Stimulated activated CD4-positive, alpha-beta T cell treated with anti-CD3 and anti-CD28 coated beads, Interleukin-12 subunit alpha, Interleukin-12 subunit beta, amount 100 ng/mL, for 48 hours (primary cell): Measurements from ENCODE around the gene TBX1.
"Not testable (repeated sequence)": the region's sequence is repeated elsewhere in the genome, so short reads cannot be mapped to it uniquely, and the experiment has no call there.

ENCODE experiments used
- DNase-seq, 3 donors: peaks; one replicate each; pipeline ENCODE4 v3.0.0-alpha.2; 2020; ENCODE audit warnings: low read depth in 2 of 3, low spot score in 1 of 3

TBX1 gene

DNA sequence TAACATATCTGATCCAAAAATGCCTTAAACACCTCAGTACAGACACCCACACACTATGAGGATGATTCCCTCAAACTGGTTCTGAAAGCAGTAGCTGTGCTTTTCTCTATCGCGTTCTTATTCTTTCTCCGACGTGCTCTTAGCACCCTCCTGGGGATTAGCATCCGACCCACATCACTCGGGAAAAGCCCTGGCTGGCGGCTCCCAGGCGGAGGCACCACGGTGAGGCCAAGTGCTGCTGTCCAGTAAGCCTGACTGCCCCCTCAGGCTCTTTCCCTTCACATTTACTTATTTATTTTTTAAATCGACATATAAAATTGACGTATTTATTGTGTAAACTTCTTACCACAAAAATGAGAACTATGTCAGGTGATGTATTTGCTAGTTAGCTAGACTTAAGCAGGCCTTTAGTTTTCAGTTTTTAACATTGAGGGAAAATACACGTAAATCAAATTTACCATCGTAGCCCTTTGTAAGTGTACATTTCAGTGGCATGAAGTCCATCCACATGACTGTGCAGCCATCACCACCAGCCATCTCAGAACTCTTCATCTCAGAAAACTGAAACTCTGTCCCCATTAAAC lies 19.2 kb downstream of the TBX1 start:
- DNase-seq: no peak

DNA sequence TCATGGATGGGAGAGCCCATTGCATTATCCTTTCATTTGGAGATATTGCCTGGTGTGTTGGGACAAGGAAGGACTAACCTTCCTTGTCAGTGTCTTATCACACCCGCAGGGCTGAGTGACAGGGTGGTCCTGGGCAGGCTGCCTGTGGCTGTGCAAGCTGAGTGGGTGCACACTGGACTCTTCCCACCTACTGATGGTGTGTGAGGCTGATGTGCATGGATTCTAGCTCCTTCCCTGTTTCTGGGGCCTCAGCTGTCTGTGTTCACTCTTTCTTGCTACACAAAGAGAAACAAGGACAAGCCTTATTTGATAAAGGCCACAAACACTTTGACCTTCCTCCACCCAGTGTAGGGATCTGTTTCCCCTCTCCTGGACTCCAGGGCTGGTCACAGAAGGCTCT lies 22.0 kb downstream of the TBX1 start:
- DNase-seq: no peak

DNA sequence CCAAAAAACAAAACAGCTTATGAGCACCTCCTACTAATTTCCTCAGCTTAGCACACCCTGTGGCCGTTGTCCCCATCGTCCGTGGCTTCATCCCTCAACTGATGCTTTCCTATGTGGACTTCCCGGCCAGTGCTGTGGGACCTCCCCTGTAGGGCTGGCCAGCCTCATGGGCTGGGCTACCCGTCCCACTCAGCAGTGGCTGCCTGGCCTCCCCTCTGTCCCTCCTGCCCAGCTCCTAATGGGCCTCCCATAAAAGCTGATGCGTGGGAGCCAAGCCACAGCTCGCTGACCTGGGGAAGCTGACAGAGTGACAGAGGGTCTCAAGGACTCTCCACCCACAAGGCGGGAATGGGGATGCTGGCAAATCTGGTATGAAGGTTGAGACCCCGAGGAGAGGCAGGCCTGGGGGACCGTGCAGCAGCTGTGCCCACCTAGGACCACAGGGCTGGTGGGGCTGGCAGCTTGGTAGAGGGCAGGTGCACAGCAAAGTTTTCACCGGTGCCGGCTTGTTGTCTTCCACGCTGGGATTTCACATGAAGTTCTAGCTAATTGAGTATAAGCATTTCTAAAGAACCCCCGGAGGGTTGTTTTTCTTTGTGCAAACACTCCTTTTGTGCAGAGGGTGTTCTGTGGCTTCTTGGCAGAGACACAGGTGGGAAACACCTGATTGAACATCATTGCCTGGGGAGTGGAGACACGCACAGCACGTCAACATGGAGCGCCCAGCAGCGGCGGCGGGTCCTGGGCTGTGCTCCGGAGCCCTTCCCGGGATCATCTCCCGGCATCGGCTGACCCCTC lies 23.2 kb downstream of the TBX1 start:
- DNase-seq: no peak

DNA sequence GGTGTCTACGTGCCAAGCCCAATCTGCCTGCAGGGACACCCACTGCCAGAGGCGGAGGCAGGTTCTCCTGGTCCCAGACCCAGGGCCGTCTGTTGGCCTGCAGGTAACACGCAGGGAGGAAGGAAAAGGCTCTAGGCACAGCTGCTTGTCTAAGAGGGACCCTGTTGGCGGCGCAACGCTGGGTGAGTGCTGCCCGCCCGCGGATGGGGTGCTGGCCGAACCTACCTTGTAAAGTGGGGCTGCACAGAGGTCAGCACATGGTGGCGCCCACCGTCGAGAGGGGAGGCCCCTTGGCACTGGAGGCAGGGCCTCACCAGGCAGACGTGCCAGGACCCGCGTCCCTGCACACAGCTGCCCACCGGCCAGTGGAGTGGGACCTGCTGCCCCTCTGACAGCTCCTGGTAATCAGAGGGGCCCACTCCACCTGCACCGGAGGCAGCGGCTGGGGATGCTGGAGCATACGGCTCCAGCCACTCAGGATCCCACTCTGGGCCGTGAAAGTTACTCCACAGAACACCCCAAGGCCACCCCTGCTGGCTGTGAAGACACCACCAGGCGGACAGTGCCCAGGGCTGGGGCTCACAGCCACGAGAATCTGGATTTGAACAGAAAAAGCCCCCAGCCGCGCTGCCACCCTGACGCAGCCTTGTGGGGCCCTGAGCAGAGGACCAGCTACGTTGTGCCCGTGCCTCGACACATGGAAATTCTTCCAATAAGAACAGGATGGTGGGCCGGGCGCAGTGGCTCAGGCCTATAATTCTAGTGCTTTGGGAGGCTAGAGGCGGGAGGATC lies 24.0 kb downstream of the TBX1 start:
- DNase-seq: no peak

- no peak for DNase-seq
Observed at GRCh38 chr22:19785461-19786263, 25.1 kb downstream of the TBX1 start.

GRCh38 chr22:19786264-19786585 lies 25.6 kb downstream of the TBX1 start:
- no peak for DNase-seq

GRCh38 chr22:19786959-19787848 lies 26.6 kb downstream of the TBX1 start:
- no peak for DNase-seq

GRCh38 chr22:19787849-19788141 lies 27.2 kb downstream of the TBX1 start:
- no peak for DNase-seq

- no peak for DNase-seq
Observed at GRCh38 chr22:19788661-19789225, 28.2 kb downstream of the TBX1 start.

DNA sequence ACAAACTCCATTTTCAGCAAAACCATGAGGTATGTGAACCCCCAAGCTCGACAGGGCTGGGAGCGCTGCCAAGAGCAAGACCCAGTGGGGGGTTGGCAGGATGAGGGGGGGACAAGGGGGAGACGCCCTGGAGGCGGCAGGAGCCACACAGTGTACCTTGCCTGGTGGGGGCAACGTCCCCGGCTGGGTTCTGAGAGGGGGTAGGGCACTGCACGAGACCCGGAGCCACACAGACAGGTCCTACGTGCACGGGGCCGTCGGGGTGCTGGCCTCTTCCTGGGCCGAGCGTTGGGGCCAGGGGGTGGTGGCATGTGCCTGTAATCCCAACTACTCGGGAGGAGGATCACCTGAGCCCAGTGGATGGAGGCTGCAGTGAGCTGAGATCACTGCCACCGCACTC lies 28.8 kb downstream of the TBX1 start:
- DNase-seq: no peak

- no peak for DNase-seq
Observed at GRCh38 chr22:19789828-19790227, 29.2 kb downstream of the TBX1 start.

DNA sequence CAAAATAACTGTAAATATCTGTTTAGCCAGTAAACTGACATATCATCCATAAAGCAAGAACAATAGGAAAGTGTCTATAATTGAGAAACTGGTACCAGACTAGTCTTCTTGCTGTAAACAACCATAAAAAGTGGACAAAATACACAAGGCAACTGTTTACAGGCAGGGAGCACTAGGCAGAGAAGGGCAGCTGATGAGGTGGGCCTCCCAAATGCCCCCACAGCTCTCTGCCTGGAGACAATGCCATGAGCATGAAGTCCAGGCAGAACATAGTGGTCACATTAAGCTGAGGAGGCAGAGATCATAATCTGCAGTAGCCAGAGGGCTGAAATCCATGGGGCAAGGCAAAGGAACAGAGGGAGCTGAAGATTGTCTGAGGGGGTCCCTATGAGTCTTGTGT lies 30.7 kb downstream of the TBX1 start:
- DNase-seq: no peak

DNA sequence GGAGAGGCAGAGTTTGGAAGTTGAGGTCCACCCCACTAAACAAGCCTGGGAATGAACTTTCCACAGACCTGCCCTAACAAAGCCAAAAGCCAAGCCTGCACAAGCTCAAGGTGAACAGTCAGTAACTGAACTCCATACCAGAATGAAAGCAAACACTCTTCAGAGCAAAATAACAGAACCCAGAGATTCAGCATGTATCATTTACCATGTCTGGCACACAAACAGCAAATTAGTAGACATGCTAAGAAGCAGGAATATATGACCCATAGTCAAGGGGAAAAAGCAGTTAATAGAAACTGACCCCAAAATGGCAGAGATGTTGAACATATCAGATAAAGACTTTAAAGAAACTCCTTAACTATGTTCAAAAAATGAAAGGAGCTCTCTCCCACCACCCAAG lies 31.3 kb downstream of the TBX1 start:
- no peak for DNase-seq

DNA sequence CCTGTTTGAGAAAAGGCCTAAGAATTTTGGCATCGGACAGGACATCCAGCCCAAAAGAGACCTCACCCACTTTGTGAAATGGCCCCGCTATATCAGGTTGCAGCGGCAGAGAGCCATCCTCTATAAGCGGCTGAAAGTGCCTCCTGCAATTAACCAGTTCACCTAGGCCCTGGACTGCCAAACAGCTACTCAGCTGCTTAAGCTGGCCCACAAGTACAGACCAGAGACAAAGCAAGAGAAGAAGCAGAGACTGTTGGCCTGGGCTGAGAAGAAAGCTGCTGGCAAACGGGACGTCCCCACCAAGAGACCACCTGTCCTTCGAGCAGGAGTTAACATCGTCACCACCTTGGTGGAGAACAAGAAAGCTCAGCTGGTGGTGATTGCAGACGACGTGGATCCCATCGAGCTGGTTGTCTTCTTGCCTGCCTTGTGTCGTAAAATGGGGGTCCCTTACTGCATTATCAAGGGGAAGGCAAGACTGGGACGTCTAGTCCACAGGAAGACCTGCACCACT lies 31.9 kb downstream of the TBX1 start:
- not testable (repeated sequence) for DNase-seq

- no peak for DNase-seq
Observed at GRCh38 chr22:19793161-19793560, 32.6 kb downstream of the TBX1 start.

DNA sequence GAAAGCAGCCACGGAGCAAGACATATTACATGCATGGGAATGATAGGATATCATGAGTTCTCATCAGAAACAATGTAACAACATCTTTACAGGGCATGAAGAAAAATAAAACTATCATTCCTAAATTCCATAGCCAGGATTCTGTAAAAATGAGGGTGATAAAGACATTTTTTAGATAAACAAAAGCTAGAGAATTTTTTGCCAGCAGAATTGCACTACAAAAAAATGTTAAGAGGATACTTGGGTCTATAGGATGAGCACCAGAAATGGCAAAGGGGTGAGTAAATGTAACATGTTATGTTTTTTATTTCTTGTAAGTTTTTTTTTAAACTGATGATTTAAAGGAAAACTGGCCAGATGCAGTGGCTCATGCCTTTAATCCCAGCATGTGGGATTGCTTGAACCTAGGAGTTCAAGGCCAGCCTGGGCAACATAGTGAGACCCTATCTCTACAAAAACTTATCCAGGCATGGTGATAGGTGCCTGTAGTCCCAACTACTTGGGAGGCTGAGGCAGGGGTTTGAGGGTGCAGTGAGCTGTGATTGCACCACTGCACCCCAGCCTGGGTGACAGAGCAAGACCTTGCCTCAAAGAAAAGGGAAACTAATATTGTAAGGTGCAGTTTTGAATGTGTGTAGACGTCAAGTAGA lies 33.2 kb downstream of the TBX1 start:
- DNase-seq: no peak

DNA sequence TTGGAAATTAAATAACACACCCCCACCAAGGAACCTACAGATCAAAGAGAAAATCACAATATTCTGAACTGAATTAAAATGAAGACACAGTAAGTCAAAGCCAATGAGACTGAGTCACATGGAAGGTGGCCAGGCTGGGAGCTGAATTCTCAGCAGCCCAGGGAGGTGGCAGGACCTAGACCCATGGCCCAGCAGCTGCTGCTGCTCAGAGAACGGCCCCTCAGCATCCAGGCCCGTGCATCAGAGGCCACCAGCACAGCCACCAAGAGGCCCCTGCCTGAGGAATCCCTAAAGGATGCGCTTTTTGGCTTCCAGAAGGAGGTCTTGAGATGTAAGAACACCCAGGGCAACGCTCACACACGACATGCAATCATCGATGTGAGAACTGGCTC lies 35.0 kb downstream of the TBX1 start:
- no peak for DNase-seq

GRCh38 chr22:19796160-19796559 lies 35.6 kb downstream of the TBX1 start:
- no peak for DNase-seq

DNA sequence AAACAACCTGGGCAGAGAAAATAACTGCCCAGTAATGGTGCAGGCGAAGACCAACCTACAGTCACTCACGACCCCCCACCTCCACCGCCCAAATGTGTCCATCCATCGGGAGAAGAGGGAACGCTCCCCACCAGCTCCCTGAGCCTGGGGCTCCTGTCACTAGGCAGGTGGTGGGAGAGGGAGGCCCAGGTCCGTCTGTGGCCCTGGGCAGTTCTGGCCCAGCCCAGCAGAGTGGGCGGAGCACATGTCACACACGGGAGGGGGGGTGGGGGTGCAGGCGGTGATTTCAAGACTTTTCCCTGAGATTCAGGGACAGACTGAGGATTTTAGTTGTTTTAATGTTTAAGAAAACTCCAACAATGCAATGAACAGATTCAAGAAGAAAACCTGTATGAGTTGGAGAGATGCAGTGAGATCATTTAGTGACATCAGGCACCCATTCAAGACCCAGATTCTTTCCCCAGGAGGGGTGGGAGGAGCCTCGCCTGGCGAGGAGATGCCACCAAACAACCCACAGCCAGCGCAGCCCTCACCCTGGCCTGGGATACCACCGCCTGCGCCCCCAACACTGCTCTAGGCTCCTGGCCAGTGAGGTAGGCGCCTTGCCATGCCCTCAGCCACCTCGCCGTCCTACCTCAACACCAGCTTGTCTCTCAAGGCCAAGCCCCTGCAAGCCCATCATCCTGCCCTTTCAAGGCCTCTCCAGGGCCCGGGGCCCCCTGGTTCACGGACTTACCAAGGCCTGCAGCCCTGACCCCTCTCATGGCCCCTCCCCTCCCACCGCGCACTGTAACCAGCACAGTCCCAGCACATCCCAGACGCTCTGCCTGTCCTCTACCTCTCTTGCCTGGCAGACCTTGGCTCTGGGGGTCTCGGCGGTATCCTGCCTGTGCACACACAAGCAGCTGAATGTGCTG lies 36.8 kb downstream of the TBX1 start:
- no peak for DNase-seq
